ENCODE measurements around the gene ANKRD12. TPM values are rescaled to one million over a fixed set of nuclear protein-coding genes. Genes with fewer than 3 reads are reported as not detected.
A peak's percentile ranks its signal among the peaks of the same experiment; 100 is the strongest.
"Not testable (repeated sequence)": the region's sequence is repeated elsewhere in the genome, so short reads cannot be mapped to it uniquely, and the experiment has no call there.

The ANKRD12 gene
- total RNA-seq, 1 donor from 2014 or later, result 30.9 TPM

- H3K9me3 Mint-ChIP-seq, result no peaks in the 10 kb centered on the region
- H3K4me1 Mint-ChIP-seq, result no peaks in the 10 kb centered on the region
- no peak overlapping the region for H3K27ac Mint-ChIP-seq (ENCODE audit: unreplicated experiment)
- no peak for DNase-seq (ENCODE audit: low read depth, low spot score)
- no peak overlapping the region for H3K4me3 Mint-ChIP-seq
- H3K27me3 Mint-ChIP-seq (ENCODE audit: low read depth), result no peaks in the 10 kb centered on the region
- H3K36me3 Mint-ChIP-seq (ENCODE audit: low read depth), result peaks cover 32% of the 10 kb centered on the region
- TF ChIP-seq CTCF (conservative IDR thresholded peaks at IDR 0.05), result no peak
These were observed 124.1 kb downstream of the ANKRD12 start for GRCh38 chr18:9260388-9261380.

GRCh38 chr18:9263264-9263663 is 126.7 kb downstream of the ANKRD12 start:
- Mint-ChIP-seq H3K27me3 (ENCODE audit: low read depth) (no peaks in the 10 kb centered on the region), H3K27ac (ENCODE audit: unreplicated experiment) (no peak overlapping the region), H3K4me1 (no peaks in the 10 kb centered on the region), H3K4me3 (no peak overlapping the region), H3K36me3 (ENCODE audit: low read depth) (peaks cover 39% of the 10 kb centered on the region), H3K9me3 (peaks cover 4% of the 10 kb centered on the region)
- no peak for TF ChIP-seq CTCF (conservative IDR thresholded peaks at IDR 0.05)
- no peak for DNase-seq (ENCODE audit: low read depth, low spot score)

- not testable (repeated sequence) for H3K9me3 Mint-ChIP-seq; H3K4me1 Mint-ChIP-seq; H3K27me3 Mint-ChIP-seq (ENCODE audit: low read depth)
- peak; percentile 2 for DNase-seq (ENCODE audit: low read depth, low spot score)
- Mint-ChIP-seq H3K27ac (ENCODE audit: unreplicated experiment) (peak overlapping the region; percentile 78), H3K36me3 (ENCODE audit: low read depth) (peaks cover 44% of the 10 kb centered on the region), H3K4me3 (peak overlapping the region; percentile 79)
These were observed 128.2 kb downstream of the ANKRD12 start for GRCh38 chr18:9264797-9265196.

GRCh38 chr18:9273221-9273620 is 136.6 kb downstream of the ANKRD12 start:
- H3K27me3 Mint-ChIP-seq (ENCODE audit: low read depth), result no peaks in the 10 kb centered on the region
- TF ChIP-seq CTCF (conservative IDR thresholded peaks at IDR 0.05), result no peak
- peaks cover 12% of the 10 kb centered on the region for H3K9me3 Mint-ChIP-seq
- no peak overlapping the region for H3K4me3 Mint-ChIP-seq
- no peaks in the 10 kb centered on the region for H3K4me1 Mint-ChIP-seq
- H3K27ac Mint-ChIP-seq (ENCODE audit: unreplicated experiment), result no peak overlapping the region
- no peak for DNase-seq (ENCODE audit: low read depth, low spot score)
- H3K36me3 Mint-ChIP-seq (ENCODE audit: low read depth), result peaks cover 30% of the 10 kb centered on the region

GRCh38 chr18:9275890-9276289 is 139.3 kb downstream of the ANKRD12 start:
- TF ChIP-seq CTCF (conservative IDR thresholded peaks at IDR 0.05), result no peak
- peaks cover 5% of the 10 kb centered on the region for H3K9me3 Mint-ChIP-seq
- peaks cover 21% of the 10 kb centered on the region for H3K36me3 Mint-ChIP-seq (ENCODE audit: low read depth)
- no peaks in the 10 kb centered on the region for H3K27me3 Mint-ChIP-seq (ENCODE audit: low read depth)
- no peak for DNase-seq (ENCODE audit: low read depth, low spot score)
- H3K4me1 Mint-ChIP-seq, result no peaks in the 10 kb centered on the region
- no peak overlapping the region for H3K27ac Mint-ChIP-seq (ENCODE audit: unreplicated experiment)
- no peak overlapping the region for H3K4me3 Mint-ChIP-seq

GRCh38 chr18:9278028-9278427 is 141.4 kb downstream of the ANKRD12 start:
- TF ChIP-seq CTCF (conservative IDR thresholded peaks at IDR 0.05), result no peak
- Mint-ChIP-seq H3K36me3 (ENCODE audit: low read depth) (peaks cover 10% of the 10 kb centered on the region), H3K27ac (ENCODE audit: unreplicated experiment) (no peak overlapping the region), H3K27me3 (ENCODE audit: low read depth) (no peaks in the 10 kb centered on the region), H3K4me1 (no peaks in the 10 kb centered on the region), H3K9me3 (peaks cover 3% of the 10 kb centered on the region), H3K4me3 (no peak overlapping the region)
- DNase-seq (ENCODE audit: low read depth, low spot score), result no peak

Data from neural crest cell (in vitro differentiated cells).